ENCODE measurements around the gene RUNX1. TPM values are rescaled to one million over a fixed set of nuclear protein-coding genes. Genes with fewer than 3 reads are reported as not detected.
A peak's percentile ranks its signal among the peaks of the same experiment; 100 is the strongest.

Gene RUNX1
- total RNA-seq, 6 experiments from 2014 or later: 2.9 to 18.3 (median 4.3) TPM

GRCh38 chr21:34915364-34915841 is 133.7 kb downstream of the RUNX1 start:
- ATAC-seq (no peak), DNase-seq (no peak)
- Histone ChIP-seq H3K4me3 (no peak overlapping the region), H3K9me3 (no peaks in the 10 kb centered on the region), H3K27ac (no peak overlapping the region), H3K36me3 (no peaks in the 10 kb centered on the region), H3K4me1 (peaks cover 0 to 6% (median 3%) of the 10 kb centered on the region in 4 donors), H3K27me3 (no peaks in the 10 kb centered on the region)
- TF ChIP-seq CTCF (IDR thresholded peaks at IDR 0.05) (no peak), POLR2A (IDR thresholded peaks at IDR 0.05) (no peak)
- intact Hi-C loops (cut with DNase I): no loop called here

- TF ChIP-seq CTCF (IDR thresholded peaks at IDR 0.05) (no peak), POLR2A (IDR thresholded peaks at IDR 0.05) (no peak)
- no peaks in the 10 kb centered on the region for H3K27me3 ChIP-seq
- no peaks in the 10 kb centered on the region for H3K36me3 ChIP-seq
- intact Hi-C loops (cut with DNase I): no loop called here
- no peak overlapping the region for H3K4me3 ChIP-seq
- H3K4me1 ChIP-seq: peaks cover 0 to 18% (median 8%) of the 10 kb centered on the region in 4 donors
- ATAC-seq: no peak
- WGBS (ENCODE audit: insufficient coverage, low coverage, low lambda C conversion rate, missing lambda C conversion rate): 50% methylated on average over 1 of the region's 3 CpGs
- H3K27ac ChIP-seq: no peak overlapping the region
- DNase-seq: no peak
- no peaks in the 10 kb centered on the region for H3K9me3 ChIP-seq
Measured at GRCh38 chr21:34914239-34914638, 134.9 kb downstream of the RUNX1 start.

- ATAC-seq (no peak), DNase-seq (no peak)
- 79% methylated on average over 5 of the region's 5 CpGs for WGBS (ENCODE audit: insufficient coverage, low coverage, low lambda C conversion rate, missing lambda C conversion rate)
- H3K4me3 ChIP-seq: no peak overlapping the region
- no peaks in the 10 kb centered on the region for H3K27me3 ChIP-seq
- intact Hi-C loops (cut with DNase I): no loop called here
- no peaks in the 10 kb centered on the region for H3K36me3 ChIP-seq
- no peak overlapping the region for H3K27ac ChIP-seq
- no peaks in the 10 kb centered on the region for H3K9me3 ChIP-seq
- TF ChIP-seq CTCF (IDR thresholded peaks at IDR 0.05) (no peak), POLR2A (IDR thresholded peaks at IDR 0.05) (no peak)
- H3K4me1 ChIP-seq: peaks cover 0 to 22% (median 9%) of the 10 kb centered on the region in 4 donors
Measured at GRCh38 chr21:34913811-34914210, 135.3 kb downstream of the RUNX1 start.

- Histone ChIP-seq H3K4me3 (no peak overlapping the region), H3K9me3 (no peaks in the 10 kb centered on the region), H3K36me3 (no peaks in the 10 kb centered on the region), H3K4me1 (peaks cover 0 to 33% (median 16%) of the 10 kb centered on the region in 4 donors), H3K27me3 (no peaks in the 10 kb centered on the region), H3K27ac (no peak overlapping the region)
- ATAC-seq (no peak), DNase-seq (no peak)
- WGBS (ENCODE audit: insufficient coverage, low coverage, low lambda C conversion rate, missing lambda C conversion rate): 85% methylated on average over 7 of the region's 11 CpGs
- intact Hi-C loops (cut with DNase I): no loop called here
- no peak for TF ChIP-seq POLR2A (IDR thresholded peaks at IDR 0.05)
Measured at GRCh38 chr21:34912022-34912945, 136.8 kb downstream of the RUNX1 start.

GRCh38 chr21:34911360-34911759 is 137.7 kb downstream of the RUNX1 start:
- Histone ChIP-seq H3K4me1 (peaks cover 0 to 33% (median 17%) of the 10 kb centered on the region in 4 donors), H3K36me3 (no peaks in the 10 kb centered on the region), H3K9me3 (no peaks in the 10 kb centered on the region), H3K4me3 (no peak overlapping the region), H3K27me3 (no peaks in the 10 kb centered on the region), H3K27ac (no peak overlapping the region)
- intact Hi-C loops (cut with DNase I): no loop called here
- peak in 2 of 4 donors; percentile 13 to 14 for ATAC-seq
- 100% methylated on average over 1 of the region's 2 CpGs for WGBS (ENCODE audit: insufficient coverage, low coverage, low lambda C conversion rate, missing lambda C conversion rate)
- DNase-seq: no peak
- no peak for TF ChIP-seq POLR2A (IDR thresholded peaks at IDR 0.05)
- TF ChIP-seq CTCF (IDR thresholded peaks at IDR 0.05): no peak

Measured in right lobe of liver (tissue), 6 donors.